ENCODE results near the gene DCAF17. TPM values are rescaled to one million over a fixed set of nuclear protein-coding genes. Genes with fewer than 3 reads are reported as not detected.
"Not testable (repeated sequence)": the region's sequence is repeated elsewhere in the genome, so short reads cannot be mapped to it uniquely, and the experiment has no call there.

The DCAF17 gene
- total and polyA plus RNA-seq, 5 experiments from 2014 or later = 14.3 to 36.6 (median 18.5) TPM

DNA sequence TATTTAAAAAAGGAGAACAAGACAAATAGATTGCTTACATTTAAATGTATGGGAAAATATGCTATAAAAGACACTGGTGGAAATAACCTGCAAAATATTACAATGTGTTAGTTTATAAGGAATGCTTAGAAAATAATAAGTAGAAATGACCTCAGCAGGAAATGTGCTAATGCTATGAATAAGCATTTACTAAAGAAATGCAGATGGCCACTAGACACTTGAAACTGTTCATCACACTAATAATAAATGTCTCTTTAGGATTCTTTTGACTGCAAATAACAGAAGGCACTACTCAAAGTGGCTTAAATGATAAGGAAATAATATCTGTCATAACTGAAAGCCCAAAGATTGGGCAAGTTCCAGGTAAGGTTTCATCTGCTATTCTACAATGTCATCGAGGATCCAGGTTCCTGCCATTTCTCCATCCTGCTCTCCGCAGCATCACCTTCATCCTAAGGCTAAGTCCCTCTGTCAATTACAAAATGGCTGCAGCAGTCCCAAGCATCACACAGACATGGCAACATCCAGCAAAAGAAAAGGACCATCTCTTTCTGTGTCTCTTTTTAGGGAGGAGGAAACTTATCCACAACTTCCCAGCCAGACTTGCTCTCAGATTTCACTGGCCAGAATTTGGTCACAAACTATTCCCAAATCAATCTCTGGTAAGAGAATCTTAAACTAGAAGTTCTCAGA, 22.1 kb upstream of the DCAF17 start:
- Mint-ChIP-seq H3K9me3 (no peaks in the 10 kb centered on the region), H3K27me3 (no peaks in the 10 kb centered on the region), H3K27ac (no peak overlapping the region), H3K36me3 (no peaks in the 10 kb centered on the region), H3K4me1 (peaks cover 5 to 18% (median 13%) of the 10 kb centered on the region in 4 donors), H3K4me3 (no peak overlapping the region)
- no peak for ATAC-seq
- no peak for DNase-seq
- POLR2A ChIA-PET = no interaction called here

DNA sequence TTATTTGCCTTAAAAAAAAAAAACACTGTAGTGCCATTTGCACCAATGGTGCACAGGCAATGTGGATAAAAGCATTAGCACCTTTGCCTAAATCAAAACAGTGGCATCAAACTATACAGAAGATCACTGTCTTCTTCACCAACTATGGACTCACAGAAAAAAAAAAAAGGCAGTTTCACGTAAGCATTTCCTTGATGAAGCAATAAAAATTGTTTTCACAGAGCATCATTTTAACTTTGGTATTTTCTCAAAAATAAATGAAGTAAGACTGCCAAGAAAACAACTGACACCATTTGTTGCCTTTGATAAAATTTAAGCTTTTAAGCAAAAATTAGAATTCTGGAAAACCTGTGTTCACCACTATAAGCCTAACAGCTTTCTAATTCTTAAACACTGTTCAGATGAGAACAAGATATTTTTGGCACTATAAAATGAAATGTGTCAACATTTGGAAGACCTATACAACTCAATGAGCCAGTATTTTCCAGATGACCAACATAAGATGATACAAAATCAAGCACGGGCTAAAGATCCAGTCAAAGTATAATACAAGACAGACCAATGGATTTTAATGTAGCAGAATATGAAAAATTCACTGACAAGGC, 21.4 kb upstream of the DCAF17 start:
- Mint-ChIP-seq H3K36me3 (no peaks in the 10 kb centered on the region), H3K9me3 (no peaks in the 10 kb centered on the region), H3K4me1 (peaks cover 5 to 14% (median 9%) of the 10 kb centered on the region in 4 donors), H3K27me3 (no peaks in the 10 kb centered on the region), H3K27ac (no peak overlapping the region), H3K4me3 (no peak overlapping the region)
- DNase-seq (no peak), ATAC-seq (no peak)
- POLR2A ChIA-PET = no interaction called here

DNA sequence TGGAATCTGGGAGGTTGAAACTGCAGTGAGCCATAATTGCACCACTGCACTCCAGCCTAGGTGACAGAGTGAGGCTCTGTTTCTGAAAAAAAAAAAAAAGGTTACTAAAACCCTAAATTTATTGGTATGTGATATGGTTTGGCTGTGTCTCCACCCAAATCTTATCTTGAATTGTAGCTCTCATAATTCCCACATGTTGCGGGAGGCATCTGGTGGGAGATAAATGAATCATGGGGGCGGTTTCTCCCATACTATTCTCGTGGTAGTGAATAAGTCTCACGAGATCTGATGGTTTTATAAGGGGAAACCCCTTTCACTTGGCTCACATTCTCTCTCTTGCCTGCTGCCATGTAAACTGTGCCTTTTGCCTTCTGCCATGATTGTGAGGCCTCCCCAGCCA, 19.4 kb upstream of the DCAF17 start:
- H3K36me3 Mint-ChIP-seq, ATAC-seq, H3K9me3 Mint-ChIP-seq, H3K27me3 Mint-ChIP-seq, DNase-seq, H3K4me3 Mint-ChIP-seq: not testable (repeated sequence)
- peak overlapping the region in 1 of 10 donors; percentile 65 for H3K27ac Mint-ChIP-seq
- peaks cover 5 to 14% (median 5%) of the 10 kb centered on the region in 4 donors for H3K4me1 Mint-ChIP-seq
- POLR2A ChIA-PET = interaction anchor here (0.6 to 1.0 kb wide), 3 partner anchors 16 to 253 kb away, joined by 3 to 6 read pairs (median 5); no protein-coding TSS in a partner anchor

DNA sequence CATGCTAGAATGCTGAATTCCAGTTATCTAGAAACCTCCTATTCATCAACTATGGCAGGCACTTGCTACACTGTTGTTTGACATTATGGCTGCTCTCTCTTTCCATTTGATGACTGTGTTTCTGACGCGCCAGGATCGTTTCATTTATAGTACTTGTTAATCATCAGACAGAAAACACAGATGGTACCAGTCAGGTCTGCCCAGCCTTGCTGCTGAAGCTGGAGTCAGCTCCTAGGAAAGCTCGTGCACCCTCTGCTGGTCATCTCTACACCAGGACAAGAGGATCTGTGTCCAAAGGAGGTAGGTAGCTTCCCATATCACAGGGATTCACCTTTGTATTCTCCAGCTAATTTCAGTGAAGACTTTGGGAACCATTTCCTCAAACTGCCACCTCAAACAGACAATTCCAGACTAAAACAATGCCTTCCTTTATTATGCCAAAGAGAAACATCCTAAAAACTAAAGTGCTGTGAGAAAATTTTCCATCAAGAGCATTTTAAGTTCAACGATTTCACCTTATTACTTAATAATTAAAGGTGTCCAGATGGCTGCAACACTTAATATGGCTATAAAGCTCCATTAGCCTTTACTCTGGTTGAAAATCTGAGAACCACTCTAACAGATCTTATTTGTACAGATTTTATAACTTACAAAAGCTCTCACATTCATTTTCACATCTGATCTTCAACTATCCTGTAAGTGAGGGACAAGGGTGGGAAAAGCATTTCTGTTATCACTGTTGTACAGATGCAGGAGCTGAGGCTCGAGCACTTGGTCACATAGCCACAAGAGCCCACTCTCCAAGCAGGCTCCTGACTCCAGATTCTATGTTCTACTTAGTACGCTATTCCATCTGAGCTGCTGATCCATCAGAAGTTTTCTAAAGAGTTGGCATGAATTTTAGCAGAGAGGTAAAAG, 17.8 kb upstream of the DCAF17 start:
- Mint-ChIP-seq H3K4me3 (no peak overlapping the region), H3K27ac (peak overlapping the region in 8 of 10 donors; percentile 1 to 71 (median 30)), H3K36me3 (no peaks in the 10 kb centered on the region), H3K4me1 (peaks cover 5 to 14% (median 8%) of the 10 kb centered on the region in 4 donors), H3K9me3 (no peaks in the 10 kb centered on the region), H3K27me3 (no peaks in the 10 kb centered on the region)
- DNase-seq (peak; percentile 50 to 90 (median 72)), ATAC-seq (peak; percentile 99 to 100)
- POLR2A ChIA-PET = interaction anchor here (0.5 to 1.6 kb wide), 6 partner anchors 18 to 1000 kb away, joined by 3 to 8 read pairs (median 6); partner anchors contain the start of genes DCAF17, GORASP2 and METTL8

DNA sequence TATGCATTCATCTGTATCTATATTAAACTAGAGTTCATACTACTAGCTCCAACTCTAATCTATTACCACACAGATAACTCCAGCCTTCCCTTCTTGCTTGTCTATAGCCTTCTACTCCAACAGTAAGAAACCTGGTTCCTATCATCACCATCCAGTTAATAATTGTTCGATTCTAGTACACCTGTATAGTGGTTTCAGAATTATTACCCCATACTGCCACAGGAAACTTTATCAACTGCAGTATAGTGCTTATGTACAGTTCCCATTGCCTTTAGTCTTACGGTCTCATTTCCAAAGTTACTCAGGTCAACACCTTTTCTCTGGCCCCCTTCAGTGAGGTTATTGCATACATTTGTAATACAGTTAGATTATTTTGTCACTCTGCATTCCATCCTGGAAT, 14.7 kb upstream of the DCAF17 start:
- no peaks in the 10 kb centered on the region for H3K27me3 Mint-ChIP-seq
- no peak for DNase-seq
- no peak overlapping the region for H3K27ac Mint-ChIP-seq
- peaks cover 5 to 10% (median 8%) of the 10 kb centered on the region in 4 donors for H3K4me1 Mint-ChIP-seq
- peaks cover 0 to 16% (median 7%) of the 10 kb centered on the region in 9 donors for H3K9me3 Mint-ChIP-seq
- ATAC-seq = no peak
- no peak overlapping the region for H3K4me3 Mint-ChIP-seq
- peaks cover 0 to 11% (median 11%) of the 10 kb centered on the region in 3 donors for H3K36me3 Mint-ChIP-seq
- POLR2A ChIA-PET = interaction anchor here (1.2 kb wide), 1 partner anchor 259 kb away, joined by 3 read pairs; no protein-coding TSS in a partner anchor

DNA sequence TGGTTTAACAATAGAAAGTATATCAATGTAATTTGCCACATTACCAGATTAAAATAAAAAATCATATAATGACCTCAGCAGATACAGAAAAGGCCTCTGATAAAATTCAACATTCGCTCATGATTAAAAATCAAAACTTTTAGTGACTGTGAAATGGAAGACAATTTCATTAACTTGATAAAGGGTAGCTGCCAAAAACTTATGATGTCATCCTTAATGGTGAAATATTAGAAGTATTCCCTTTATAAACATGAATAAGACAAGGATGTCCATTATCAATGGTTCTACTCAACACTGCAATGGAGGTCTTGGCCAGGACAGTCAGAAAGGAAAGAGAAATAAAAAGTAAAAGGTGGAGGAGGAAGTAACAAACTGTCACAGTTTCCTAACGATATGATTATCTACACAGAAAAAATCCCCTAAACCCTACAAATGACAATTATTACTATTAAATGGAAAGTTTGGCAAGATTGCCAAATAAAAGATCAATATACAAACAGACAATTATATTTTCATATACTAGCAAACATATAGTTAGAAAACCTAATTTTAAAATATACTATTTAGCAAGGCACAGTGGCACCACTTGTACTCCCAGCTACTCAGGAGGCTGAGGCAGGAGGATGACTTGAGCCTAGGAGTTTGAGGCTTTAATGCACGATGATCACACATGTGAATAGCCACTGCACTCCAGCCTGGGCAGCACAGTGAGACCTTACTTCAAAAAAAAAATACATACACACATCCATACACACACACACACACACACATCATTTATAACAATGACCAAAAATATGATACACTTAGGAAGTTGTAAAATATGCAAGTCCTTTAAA, 13.1 kb upstream of the DCAF17 start:
- Mint-ChIP-seq H3K27me3 (no peaks in the 10 kb centered on the region), H3K27ac (no peak overlapping the region), H3K4me1 (peaks cover 2 to 7% (median 3%) of the 10 kb centered on the region in 4 donors), H3K36me3 (peaks cover 3 to 23% (median 11%) of the 10 kb centered on the region in 3 donors), H3K4me3 (no peak overlapping the region), H3K9me3 (peaks cover 0 to 25% (median 13%) of the 10 kb centered on the region in 9 donors)
- ATAC-seq = no peak
- POLR2A ChIA-PET = no interaction called here
- no peak for DNase-seq

DNA sequence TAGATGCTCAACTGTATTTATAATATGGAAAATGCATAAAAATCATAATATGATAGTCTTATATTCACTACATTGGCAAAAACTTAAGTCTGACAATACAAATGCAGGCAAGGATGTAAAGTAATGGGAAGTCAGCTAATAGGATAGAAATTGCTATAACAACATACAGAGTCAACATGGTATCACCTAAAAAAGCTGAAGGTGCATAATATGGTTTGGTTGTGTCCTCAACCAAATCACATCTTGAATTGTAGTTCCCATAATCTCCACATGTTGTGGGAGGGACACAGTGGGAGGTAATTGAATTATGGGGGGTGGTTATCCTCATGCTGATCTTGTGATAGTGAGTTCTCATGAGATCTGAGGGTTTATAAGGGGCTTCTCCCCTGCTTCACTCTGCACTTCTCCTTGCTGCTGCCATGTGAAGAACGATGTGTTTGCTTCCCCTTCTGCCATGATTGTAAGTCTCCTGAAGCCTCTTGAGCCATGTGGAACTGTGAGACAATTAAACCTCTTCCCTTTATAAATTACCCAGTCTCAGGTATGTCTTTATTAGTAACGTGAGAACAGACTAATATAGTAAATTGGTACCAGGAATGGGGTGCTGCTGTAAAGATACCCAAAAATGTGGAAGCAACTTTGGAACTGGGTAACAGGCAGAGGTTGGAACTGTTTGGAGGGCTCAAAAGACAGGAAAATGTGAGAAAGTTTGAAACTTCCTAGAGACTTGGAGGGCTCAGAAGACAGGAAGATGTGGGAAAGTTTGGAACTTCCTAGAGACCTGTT, 11.1 kb upstream of the DCAF17 start:
- H3K4me1 Mint-ChIP-seq, H3K27me3 Mint-ChIP-seq, DNase-seq, H3K27ac Mint-ChIP-seq, H3K4me3 Mint-ChIP-seq, ATAC-seq, POLR2A ChIA-PET: not testable (repeated sequence)
- Mint-ChIP-seq H3K36me3 (peaks cover 3 to 23% (median 11%) of the 10 kb centered on the region in 3 donors), H3K9me3 (peaks cover 0 to 25% (median 13%) of the 10 kb centered on the region in 9 donors)

DNA sequence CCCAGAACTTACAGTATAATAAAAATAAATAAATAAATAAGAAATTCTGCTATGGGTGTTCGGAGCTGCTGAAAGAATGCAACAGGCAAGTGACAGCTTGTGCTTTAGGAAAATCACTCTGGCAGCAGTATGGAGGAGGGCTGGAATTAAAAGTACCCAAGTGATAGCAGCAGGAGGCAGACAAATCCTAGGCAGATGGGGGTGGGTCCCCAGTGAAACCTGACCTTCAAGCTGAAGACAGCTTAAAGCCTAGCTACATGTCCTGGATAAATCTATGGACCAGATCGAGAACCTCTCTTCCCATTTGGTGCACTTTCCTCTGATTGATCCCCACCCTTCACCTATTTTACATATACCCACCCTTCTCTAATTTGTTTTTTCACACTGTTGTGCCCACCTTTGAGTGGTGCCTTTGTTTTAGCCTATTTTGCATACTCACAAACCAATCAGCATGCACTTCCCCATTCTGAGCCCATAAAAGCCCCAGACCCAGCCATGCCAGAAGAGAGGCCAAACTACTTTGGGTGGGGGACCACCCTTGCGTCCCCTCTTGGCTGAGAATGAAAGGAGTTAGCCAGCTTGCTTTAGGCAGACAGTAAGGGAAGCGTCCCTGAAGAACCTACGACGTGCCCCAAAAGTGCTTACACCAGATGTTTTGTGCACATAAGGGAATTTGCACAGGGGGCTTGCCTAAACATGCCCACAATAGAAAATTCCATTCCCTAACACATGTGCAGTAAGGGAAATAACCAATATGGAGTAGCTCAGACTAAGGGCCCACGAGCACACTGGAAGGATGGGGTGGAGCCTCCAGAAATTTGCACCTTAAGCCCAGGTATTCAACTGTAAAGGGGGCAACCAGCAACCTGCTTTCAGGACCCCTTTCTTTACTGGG, 3.3 kb upstream of the DCAF17 start:
- DNase-seq = no peak
- Mint-ChIP-seq H3K4me1 (peaks cover 15 to 31% (median 25%) of the 10 kb centered on the region in 4 donors), H3K27ac (no peak overlapping the region), H3K36me3 (peaks cover 0 to 4% (median 0%) of the 10 kb centered on the region in 3 donors), H3K9me3 (peaks cover 0 to 3% (median 0%) of the 10 kb centered on the region in 9 donors), H3K27me3 (no peaks in the 10 kb centered on the region), H3K4me3 (no peak overlapping the region)
- POLR2A ChIA-PET = interaction anchor here (0.6 to 5.3 kb wide), 2 partner anchors 16 to 501 kb away, joined by 3 to 41 read pairs; partner anchors contain the start of gene GORASP2
- no peak for ATAC-seq

DNA sequence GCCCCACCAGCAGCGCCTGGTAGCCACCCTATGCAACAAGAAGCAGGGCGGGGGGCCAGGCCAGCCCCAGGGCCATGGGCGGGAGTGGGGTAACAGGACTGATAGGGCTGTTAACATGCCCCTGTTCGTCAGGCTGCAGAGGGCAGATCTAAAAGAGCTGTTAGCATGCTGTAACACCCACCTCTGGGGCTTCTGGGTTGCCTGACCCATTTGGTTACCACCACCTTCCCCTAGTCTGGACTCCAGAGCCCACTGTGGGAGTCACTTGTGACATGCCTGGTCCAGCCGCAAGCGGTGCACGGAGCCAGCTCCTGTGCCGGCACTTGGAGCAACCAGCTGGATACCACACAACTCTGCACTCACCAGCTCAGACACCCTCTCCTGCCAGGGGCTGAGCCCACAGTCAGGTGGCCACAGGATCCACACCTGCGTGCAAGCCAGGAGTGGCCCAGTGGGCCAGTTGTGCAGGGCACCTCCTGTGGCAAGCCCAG, 2.3 kb upstream of the DCAF17 start:
- no peak for ATAC-seq
- Mint-ChIP-seq H3K4me1 (peaks cover 15 to 39% (median 27%) of the 10 kb centered on the region in 4 donors), H3K36me3 (peaks cover 0 to 12% (median 8%) of the 10 kb centered on the region in 3 donors), H3K27me3 (no peaks in the 10 kb centered on the region), H3K9me3 (peaks cover 0 to 3% (median 0%) of the 10 kb centered on the region in 9 donors), H3K4me3 (peak overlapping the region in 2 of 10 donors; percentile 37 to 89), H3K27ac (peak overlapping the region in 1 of 10 donors; percentile 87)
- POLR2A ChIA-PET = interaction anchor here (5.3 kb wide), 1 partner anchor 502 kb away, joined by 41 read pairs; the partner anchor contains the start of gene GORASP2
- no peak for DNase-seq
